ENCODE results near the gene KRTAP20-3. TPM values are rescaled to one million over a fixed set of nuclear protein-coding genes. Genes with fewer than 3 reads are reported as not detected.

The KRTAP20-3 gene
- total RNA-seq, 4 donors from 2014 or later, result not detected

- intact Hi-C loops (cut with DNase I; ENCODE audit: low total_unique reads), result no loop called here
- WGBS, 2 donors, result 66 to 74% methylated on average over 7 of the region's 7 CpGs
- no peak for DNase-seq (ENCODE audit: low spot score in 2 of 2)
- H3K4me3 ChIP-seq (ENCODE audit: low read depth, poor library complexity, severe bottlenecking), result no peak overlapping the region
- TF ChIP-seq CTCF (IDR thresholded peaks at IDR 0.05) (no peak), POLR2A (IDR thresholded peaks at IDR 0.05) (no peak)
Measured at GRCh38 chr21:30689822-30690221, 47.2 kb downstream of the KRTAP20-3 start.

Other genes starting within 250 kb of the KRTAP20-3 start
- gene KRTAP13-1, start 246.8 kb upstream of the KRTAP20-3 start, total RNA-seq, result 1 to 10 TPM in 1 of 4 donors, under 1 TPM in 1, not detected in 2; 0.89 to 3.3 TPM
- gene KRTAP13-3, start 216.9 kb upstream of the KRTAP20-3 start, total RNA-seq, result not detected
- not detected for gene KRTAP13-4, start 212.6 kb upstream of the KRTAP20-3 start, total RNA-seq
- not detected for gene KRTAP15-1, start 202.6 kb upstream of the KRTAP20-3 start, total RNA-seq
- gene KRTAP19-1, start 162.5 kb upstream of the KRTAP20-3 start, total RNA-seq, result 10 to 100 TPM in 1 of 4 donors, under 1 TPM in 1, not detected in 2; 0.59 to 18.3 TPM
- gene KRTAP19-2, start 155.4 kb upstream of the KRTAP20-3 start, total RNA-seq, result 1 to 10 TPM in 1 of 4 donors, not detected in 3; 1.8 TPM
- gene KRTAP19-3, start 150.9 kb upstream of the KRTAP20-3 start, total RNA-seq, result 10 to 100 TPM in 1 of 4 donors, under 1 TPM in 1, not detected in 2; 0.97 to 17.1 TPM
- gene KRTAP19-4, start 145.7 kb upstream of the KRTAP20-3 start, total RNA-seq, result not detected
- 10 to 100 TPM in 2 of 4 donors, not detected in 2; 12.7 to 57.9 TPM for gene KRTAP19-5, start 140.7 kb upstream of the KRTAP20-3 start, total RNA-seq
- not detected for gene KRTAP19-6, start 101.0 kb upstream of the KRTAP20-3 start, total RNA-seq
- gene KRTAP19-7, start 81.5 kb upstream of the KRTAP20-3 start, total RNA-seq, result 1 to 10 TPM in 1 of 4 donors, not detected in 3; 1.5 TPM
- not detected for gene KRTAP22-2, start 52.5 kb upstream of the KRTAP20-3 start, total RNA-seq
- not detected for gene KRTAP6-3, start 50.4 kb upstream of the KRTAP20-3 start, total RNA-seq
- gene KRTAP6-2, start 44.0 kb upstream of the KRTAP20-3 start, total RNA-seq, result not detected
- not detected for gene KRTAP22-1, start 41.8 kb upstream of the KRTAP20-3 start, total RNA-seq
- gene KRTAP6-1, start 28.9 kb upstream of the KRTAP20-3 start, total RNA-seq, result 10 to 100 TPM in 1 of 4 donors, not detected in 3; 14.9 TPM
- not detected for gene KRTAP20-1, start 26.4 kb upstream of the KRTAP20-3 start, total RNA-seq
- gene KRTAP20-4, start 22.2 kb upstream of the KRTAP20-3 start, total RNA-seq, result not detected
- 10 to 100 TPM in 1 of 4 donors, 1 to 10 TPM in 1, not detected in 2; 3.2 to 12.9 TPM for gene KRTAP20-2, start 7.7 kb upstream of the KRTAP20-3 start, total RNA-seq
- gene KRTAP21-3, start 75.9 kb downstream of the KRTAP20-3 start, total RNA-seq, result not detected
- 1 to 10 TPM in 1 of 4 donors, not detected in 3; 1.7 TPM for gene KRTAP21-2, start 104.4 kb downstream of the KRTAP20-3 start, total RNA-seq
- gene KRTAP21-1, start 112.6 kb downstream of the KRTAP20-3 start, total RNA-seq, result not detected
- gene KRTAP8-1, start 170.4 kb downstream of the KRTAP20-3 start, total RNA-seq, result 10 to 100 TPM in 1 of 4 donors, not detected in 3; 40.1 TPM
- 10 to 100 TPM in 1 of 4 donors, 1 to 10 TPM in 2, not detected in 1; 1.3 to 22.2 (median 4.4) TPM for gene KRTAP7-1, start 186.9 kb downstream of the KRTAP20-3 start, total RNA-seq
- 10 to 100 TPM in 1 of 4 donors, 1 to 10 TPM in 2, not detected in 1; 2.5 to 71.2 (median 3.2) TPM for gene KRTAP11-1, start 238.7 kb downstream of the KRTAP20-3 start, total RNA-seq